GM18858 (cell line): ENCODE measurements around the gene EIF4H.
A peak's percentile ranks its signal among the peaks of the same experiment; 100 is the strongest.
"Not testable (repeated sequence)": the region's sequence is repeated elsewhere in the genome, so short reads cannot be mapped to it uniquely, and the experiment has no call there.

Experiments used
- ATAC-seq: cut with Tn5 transposase; IDR thresholded peaks from one replicate; pipeline ENCODE4 v1.9.1; 2021; ENCODE audit not compliant: unreplicated experiment

EIF4H gene

DNA sequence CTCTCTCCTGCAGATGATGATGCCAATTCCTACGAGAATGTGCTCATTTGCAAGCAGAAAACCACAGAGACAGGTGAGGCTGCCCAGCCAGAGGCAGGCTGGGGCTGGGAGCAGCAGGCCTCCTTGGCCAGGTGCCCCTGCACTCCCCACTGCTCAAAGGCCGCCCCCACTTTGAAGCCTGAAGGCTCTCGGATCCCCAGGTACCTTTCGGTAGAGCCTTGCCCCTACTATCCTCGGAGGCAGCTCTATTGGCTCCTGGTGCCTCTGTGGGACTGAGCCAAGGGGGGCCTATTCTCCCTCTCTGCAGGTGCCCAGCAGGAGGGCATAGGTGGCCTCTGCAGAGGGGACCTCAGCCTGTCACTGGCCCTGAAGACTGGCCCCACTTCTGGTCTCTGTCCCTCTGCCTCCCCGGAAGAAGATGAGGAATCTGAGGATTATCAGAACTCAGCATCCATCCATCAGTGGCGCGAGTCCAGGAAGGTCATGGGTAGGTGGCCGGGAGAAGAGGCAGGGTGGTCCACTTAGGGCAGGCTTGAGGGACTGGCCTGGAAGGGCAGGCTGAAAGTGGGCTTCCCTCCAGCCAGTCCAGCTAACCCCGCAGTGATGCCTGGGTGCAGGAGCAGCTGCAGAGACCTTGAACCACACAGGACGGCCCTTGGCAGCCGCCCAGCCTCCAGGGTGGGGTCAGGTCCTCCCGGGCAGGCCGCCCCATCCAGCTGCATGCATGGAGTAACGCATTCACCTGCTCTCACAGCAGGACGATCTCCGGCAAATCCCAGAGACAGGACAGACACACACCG, 49.8 kb downstream of the EIF4H start:
- ATAC-seq: no peak

DNA sequence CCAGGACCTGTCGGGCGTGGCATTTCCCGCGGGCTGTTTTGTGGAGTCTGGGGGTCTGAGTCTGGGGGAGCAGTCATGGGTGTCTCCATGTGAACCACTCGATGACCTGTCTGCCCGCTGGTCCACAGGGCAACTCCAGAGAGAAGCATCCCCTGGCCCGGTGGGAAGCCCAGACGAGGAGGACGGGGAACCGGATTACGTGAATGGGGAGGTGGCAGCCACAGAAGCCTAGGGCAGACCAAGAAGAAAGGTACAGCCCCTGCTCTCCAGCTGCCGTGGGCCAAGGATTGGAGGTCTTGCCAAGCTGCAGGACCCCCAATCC, 50.3 kb downstream of the EIF4H start:
- ATAC-seq: no peak

DNA sequence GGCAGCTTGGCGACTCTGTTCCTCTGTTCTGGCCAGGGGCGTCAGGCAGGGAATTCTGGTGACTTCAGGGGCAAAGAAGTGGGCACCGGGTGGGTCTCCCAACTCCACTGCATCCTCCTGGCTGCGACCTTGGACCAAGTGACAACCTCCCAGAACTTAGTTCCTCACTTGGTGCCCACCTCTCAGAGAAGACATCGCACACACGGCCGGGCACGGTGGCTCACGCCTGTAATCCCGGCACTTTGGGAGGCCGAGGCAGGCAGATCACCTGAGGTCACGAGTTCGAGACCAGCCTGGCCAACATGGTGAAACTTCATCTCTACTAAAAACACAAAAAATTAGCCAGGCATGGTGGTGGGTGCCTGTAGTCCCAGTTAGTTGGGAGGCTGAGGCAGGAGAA, 50.8 kb downstream of the EIF4H start:
- not testable (repeated sequence) for ATAC-seq

DNA sequence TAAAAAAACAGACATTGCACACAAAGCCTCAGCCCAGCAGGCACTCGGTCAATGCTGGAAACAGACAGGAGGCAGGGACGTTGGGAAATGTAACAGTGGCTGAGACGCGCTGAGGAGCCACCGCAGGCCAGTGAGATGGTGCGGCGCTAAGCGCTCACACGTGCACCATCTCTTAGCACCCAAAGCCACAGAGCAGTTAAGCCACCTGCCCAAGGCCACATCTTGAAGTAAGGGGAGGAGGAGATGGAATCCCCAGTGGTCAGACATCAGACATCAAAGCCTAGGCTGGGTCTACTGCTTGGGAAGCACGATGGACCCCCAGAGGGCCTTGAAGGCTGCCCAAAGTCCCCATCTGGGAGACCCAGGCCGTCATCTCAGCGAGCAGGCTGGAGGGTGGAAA, 51.2 kb downstream of the EIF4H start:
- ATAC-seq: no peak

DNA sequence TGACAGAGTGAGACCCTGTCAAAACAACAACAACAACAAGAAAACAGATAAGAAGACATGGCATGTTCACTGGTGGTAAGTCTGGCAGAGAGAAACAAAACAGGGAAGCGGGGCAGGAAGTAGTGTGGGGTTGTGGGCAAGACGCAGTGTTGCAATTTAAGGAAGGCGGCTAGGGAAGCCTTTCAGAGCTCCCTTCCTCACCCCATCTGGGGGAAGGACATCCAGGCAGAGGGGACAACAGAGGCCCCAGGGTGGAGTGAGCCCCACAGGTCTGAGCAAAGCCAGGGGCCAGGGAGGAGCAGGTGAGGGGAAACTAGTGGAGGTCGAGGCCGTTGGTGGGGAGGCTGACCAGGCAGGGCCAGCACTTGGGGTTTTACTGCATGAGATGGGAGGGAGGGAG, 52.5 kb downstream of the EIF4H start:
- no peak for ATAC-seq

DNA sequence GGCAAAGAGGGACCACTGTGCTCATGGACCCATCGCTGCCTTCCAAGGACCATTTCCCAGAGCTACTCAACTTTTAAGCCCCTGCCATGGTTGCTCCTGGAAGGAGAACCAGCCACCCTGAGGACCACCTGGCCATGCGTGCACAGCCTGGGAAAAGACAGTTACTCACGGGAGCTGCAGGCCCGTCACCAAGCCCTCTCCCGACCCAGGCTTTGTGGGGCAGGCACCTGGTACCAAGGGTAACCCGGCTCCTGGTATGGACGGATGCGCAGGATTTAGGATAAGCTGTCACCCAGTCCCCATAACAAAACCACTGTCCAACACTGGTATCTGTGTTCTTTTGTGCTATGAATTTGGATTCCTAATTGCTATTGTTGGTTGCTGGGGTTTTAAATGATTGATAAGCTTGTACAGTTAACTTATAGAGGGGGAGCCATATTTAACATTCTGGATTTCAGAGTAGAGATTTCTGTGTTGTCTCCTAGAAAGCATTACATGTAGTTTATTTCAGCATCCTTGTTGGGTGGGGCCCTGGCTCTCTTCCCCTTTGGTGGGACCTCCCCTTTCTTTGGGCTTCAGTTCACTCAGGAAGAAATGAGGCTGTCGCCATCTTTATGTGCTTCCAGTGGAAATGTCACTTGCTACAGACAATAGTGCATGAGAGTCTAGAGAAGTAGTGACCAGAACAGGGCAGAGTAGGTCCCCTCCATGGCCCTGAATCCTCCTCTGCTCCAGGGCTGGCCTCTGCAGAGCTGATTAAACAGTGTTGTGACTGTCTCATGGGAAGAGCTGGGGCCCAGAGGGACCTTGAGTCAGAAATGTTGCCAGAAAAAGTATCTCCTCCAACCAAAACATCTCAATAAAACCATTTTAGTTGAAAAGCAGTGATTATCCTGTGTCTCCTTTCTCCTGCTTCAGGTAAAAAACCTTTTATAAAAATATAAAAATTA, 55.1 kb downstream of the EIF4H start:
- ATAC-seq: no peak

DNA sequence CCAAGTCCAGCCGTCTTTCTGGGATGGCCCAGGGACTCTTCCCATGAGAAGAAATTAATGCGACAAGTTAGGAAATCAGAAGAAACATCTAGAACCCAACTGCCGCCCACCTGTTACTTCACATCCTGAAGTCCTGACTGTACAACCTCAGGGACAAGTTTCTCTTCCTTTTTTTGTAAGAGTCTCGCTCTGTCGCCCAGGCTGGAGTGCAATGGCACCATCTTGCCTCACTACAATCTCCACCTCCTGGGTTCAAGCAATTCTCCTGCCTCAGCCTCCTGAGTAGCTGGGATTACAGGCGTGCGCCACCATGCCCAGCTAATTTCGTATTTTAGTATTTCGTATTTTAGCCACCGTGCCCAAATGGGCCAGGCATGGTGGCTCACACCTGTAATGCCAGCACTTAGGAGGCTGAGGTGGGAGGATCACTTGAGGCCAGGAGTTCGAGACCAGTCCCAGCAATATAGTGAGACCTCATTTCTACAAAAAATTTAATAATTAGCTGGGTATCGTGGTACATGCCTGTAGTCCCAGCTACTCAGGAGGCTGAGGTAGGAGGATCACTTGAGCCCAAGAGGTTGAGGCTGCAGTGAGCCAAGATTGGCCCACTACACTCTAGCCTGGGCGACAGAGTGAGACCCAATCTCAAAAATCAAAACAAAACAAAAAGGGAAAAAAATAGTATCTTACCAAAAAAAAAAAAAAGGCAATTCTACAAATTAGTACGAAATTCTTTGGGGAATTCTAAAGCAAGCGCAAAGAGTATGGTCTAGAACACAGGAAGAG, 56.5 kb downstream of the EIF4H start:
- ATAC-seq: no peak

DNA sequence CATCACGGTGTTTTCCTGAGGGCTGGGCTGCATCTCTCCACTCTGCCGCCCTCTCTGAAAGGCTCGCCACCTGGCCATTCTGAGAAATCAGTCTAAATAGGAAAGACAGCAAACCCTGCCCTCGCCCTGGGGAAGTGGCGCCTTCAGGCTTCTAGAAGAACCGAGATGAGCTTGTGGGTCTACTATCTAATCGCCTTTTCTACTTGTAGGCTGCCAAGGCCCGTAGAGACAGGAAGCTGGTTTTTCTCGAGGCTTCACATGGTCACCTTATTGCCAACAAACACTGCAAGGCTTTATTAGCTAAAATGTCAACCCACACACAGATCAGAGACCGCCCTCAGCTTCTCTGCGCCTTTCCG, 57.1 kb downstream of the EIF4H start:
- peak; percentile 54 for ATAC-seq

DNA sequence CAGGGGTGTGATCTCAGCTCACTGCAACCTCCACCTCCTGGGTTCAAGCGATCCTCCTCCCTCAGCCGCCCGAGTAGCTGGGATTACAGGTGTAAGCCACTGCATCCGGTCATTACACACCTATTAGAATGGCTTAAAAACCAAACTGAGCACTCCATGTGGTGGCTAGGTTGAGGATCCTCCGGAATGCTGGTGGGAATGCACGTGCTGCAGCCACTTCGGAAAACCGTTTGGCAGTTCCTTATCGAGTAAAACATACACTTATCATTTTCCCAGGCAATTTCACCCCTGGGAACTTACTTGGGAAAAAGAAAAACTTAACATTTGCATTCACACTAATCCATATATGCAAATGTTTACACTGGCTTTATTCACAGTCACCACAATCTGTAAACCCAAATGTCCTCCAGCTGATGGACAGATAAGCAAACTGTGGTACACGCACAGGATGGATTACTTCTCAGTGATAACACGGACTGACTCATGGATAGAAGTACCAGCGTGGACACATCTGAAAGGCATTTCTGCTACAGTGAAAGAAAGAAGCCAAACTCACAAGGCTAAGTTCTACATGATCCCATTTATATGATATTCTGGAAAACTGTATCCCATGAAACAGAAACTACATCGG, 59.6 kb downstream of the EIF4H start:
- no peak for ATAC-seq

DNA sequence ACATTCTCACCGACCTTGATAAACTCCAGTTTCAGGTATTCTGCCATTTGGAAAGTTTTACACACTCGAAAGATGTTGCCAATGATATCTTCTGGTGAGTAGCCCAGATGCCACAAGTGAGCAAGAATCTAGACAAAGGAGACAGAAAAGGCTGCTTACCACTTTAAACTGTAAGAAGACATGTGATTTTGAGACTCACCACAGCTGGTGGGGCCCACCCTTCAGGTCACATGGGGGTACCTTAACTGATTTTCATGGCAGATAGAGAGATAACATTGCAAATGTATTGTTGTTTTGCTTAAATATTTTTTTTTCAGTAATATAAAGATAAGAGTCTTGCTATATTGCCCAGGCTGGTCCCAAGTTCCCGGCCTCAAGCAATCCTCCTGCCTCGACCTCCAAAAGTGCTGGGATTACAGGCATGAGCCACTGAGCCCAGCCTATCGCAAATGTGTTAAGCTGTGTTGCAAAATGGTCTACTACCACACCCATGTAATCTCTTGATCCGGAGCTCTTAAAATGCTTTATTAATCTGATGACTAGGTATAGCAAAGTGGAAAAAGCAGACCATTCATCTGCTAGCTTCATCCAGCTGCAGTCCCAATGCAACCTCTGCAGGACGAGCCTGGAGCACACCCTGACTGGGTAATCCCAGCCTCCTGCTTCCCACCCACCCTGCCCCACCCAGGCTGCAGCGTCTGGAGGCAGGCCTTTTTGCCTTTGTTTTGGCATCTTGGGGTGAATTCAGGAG, 61.5 kb downstream of the EIF4H start:
- no peak for ATAC-seq

DNA sequence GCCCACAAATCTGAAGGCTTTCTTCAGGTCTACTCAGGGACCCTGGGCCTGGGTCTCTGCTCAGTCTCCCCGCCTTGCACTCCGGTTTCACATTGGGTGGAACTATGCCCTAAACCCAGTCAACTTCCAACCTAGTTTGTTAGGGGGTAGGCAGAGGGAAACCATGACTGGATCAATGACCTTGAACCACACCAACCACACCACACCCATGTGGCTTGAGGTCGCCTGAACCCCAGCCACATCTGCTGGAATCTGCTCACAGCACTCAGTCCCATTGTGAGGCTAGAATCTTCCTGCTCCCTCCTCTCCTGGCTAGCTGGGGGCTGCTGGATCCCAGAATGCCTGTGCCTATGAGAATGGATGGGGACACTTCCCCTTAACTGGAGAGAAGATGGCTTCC, 62.1 kb downstream of the EIF4H start:
- ATAC-seq: no peak

DNA sequence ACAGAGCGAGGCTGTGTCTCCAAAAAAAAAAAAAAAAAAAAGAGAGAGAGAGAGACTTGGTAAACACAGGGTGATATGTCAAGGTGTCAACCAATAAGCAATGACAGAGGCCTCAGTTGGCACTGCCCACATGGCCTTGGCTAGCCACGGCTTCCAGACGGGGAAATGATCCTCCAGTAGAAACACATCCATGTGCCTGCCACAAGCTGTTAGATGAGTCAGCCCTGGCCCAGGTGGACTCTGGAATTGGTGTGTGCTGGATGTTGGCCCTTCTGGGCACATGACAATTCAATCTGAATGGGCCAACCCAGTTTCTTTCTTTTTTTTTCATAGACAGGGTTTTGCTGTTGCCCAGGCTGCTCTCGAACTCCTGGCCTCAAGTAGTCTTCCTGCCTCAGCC, 66.3 kb downstream of the EIF4H start:
- ATAC-seq: no peak

DNA sequence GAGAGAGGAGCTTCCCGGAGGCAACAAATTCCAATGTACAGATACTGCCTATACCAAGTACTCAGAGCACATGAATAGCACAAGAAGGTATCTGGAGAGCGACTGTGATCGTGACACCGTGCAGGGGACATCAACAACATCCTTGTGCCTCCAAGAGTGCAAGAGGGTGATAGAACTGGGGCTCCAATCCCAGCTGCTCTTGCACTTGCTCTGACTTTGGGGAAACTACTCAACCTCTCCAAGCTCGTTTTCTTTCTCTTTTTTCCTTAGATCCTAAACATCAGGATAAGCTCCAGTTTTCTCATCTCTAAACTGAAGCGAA, 67.9 kb downstream of the EIF4H start:
- ATAC-seq: no peak

DNA sequence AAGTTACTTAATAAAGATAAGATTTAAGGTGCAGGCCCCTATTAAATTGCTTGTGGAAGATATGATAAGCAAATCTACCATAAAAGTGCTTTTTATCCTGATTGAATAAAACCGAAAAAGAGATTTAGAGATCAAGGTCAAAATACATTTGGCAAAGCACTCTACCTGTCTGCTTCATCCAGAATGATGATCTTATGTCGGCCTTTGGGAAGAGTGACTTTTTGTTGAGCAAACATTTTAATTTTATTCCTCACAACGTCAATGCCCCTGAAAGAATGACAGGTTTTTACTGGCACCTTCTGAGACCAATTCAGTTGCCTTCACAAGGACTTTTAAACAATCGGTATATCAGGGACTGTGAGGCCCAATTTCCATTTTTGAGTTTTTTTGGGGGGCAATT, 72.3 kb downstream of the EIF4H start:
- ATAC-seq: no peak
